H1 (cell line): Measurements from ENCODE around the gene TEX2.

Experiments
- CHD2 ChIP-seq: IDR thresholded peaks from 2 replicates; pipeline ENCODE4 v1.6.1; 2012; ENCODE audit warnings: low read length, improper control_type of control experiment
- EP300 ChIP-seq, 2 experiments: IDR thresholded peaks; 1 replicate in 1 of 2; 2 replicates in 1 of 2; pipeline ENCODE4 v1.6.1; 2011 to 2012; ENCODE audit warnings: low read depth in 2 of 2, low read length in 2 of 2, mild to moderate bottlenecking in 2 of 2, borderline replicate concordance in 1 of 2, inconsistent platforms in 1 of 2, moderate library complexity in 1 of 2
- TAF1 ChIP-seq: IDR thresholded peaks from 2 replicates; pipeline ENCODE4 v1.6.1; 2011; ENCODE audit warnings: mild to moderate bottlenecking, low read depth, low read length
- YY1 ChIP-seq: IDR thresholded peaks from 2 replicates; pipeline ENCODE4 v1.6.1; 2011; ENCODE audit warnings: low read depth, mild to moderate bottlenecking, low read length
- TF ChIP-seq, protein P1 (sequence below), 3 experiments: IDR thresholded peaks; 1 replicate in 2 of 3; 2 replicates in 1 of 3; pipeline versions ENCODE4 v1.5.1 to v1.6.1; 2011; ENCODE audit warnings: low read length in 3 of 3, mild to moderate bottlenecking in 3 of 3, inconsistent platforms in 2 of 3, low read depth in 1 of 3, moderate library complexity in 1 of 3; ENCODE audit not compliant: insufficient read depth in 1 of 3; ENCODE audit errors: control extremely low read depth in 1 of 3

DNA sequence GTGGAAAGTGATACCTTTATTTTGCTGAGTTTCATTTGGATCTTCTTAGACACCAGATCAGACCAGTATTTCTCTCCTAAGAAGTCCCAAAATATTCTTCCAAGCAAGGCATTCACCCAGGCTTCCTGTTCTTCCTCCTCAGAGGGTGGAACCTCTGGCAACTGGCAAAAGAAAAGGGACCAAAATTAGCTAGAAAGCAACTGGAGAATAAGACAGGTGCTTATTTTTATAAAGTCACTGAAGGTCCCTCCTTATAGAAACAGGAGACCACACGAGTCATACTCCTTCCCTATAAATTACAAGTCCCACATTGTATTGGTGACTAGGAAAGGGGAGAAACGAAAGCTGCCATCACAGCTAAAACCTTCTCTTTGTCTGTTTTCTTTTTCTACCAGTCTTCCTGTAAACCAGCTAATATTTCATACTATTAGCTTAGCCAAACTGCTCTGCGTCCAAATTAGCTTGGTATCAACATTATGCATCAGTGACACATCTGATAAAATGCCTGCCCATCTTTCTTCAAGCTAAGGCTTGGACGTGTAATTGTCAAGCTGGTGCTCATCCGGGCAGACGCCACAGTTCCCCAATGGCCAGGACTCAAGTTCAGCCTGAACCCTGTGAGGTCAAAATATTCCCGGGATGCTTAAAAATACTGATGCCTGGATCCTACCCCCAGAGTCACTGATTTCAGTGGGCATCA lies 85.6 kb downstream of the TEX2 start:
- TF ChIP-seq TAF1 (no peak), CHD2 (no peak), EP300 (IDR thresholded peaks at IDR 0.05; ENCODE audit: borderline replicate concordance in 1 of 2, low read depth in 2 of 2, low read length in 2 of 2) (no peak), YY1 (no peak)
- TF ChIP-seq, protein P1, sequence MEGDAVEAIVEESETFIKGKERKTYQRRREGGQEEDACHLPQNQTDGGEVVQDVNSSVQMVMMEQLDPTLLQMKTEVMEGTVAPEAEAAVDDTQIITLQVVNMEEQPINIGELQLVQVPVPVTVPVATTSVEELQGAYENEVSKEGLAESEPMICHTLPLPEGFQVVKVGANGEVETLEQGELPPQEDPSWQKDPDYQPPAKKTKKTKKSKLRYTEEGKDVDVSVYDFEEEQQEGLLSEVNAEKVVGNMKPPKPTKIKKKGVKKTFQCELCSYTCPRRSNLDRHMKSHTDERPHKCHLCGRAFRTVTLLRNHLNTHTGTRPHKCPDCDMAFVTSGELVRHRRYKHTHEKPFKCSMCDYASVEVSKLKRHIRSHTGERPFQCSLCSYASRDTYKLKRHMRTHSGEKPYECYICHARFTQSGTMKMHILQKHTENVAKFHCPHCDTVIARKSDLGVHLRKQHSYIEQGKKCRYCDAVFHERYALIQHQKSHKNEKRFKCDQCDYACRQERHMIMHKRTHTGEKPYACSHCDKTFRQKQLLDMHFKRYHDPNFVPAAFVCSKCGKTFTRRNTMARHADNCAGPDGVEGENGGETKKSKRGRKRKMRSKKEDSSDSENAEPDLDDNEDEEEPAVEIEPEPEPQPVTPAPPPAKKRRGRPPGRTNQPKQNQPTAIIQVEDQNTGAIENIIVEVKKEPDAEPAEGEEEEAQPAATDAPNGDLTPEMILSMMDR (IDR thresholded peaks at IDR 0.05; ENCODE audit: control extremely low read depth in 1 of 3, insufficient read depth in 1 of 3, low read depth in 1 of 3, low read length in 3 of 3) = no peak
